ENCODE results near the gene P3H2. TPM values are rescaled to one million over a fixed set of nuclear protein-coding genes. Genes with fewer than 3 reads are reported as not detected.

P3H2 gene
- total and polyA plus RNA-seq, 2 donors (not counting 1 experiment from before 2014, with no cell fraction given), result 20.5 to 21.6 TPM

GRCh38 chr3:190088890-190089289 lies 31.8 kb downstream of the P3H2 start:
- H3K9me3 ChIP-seq (ENCODE audit: control insufficient read depth, insufficient read depth, low read depth, low read length), result no peaks in the 10 kb centered on the region
- H3K4me3 ChIP-seq (replicated peaks in 1 of 4; ENCODE audit: control extremely low read depth in 1 of 4, insufficient read depth in 1 of 4, low read depth in 3 of 4, low read length in 4 of 4), result no peak overlapping the region
- peaks cover 5% of the 10 kb centered on the region for H3K4me1 ChIP-seq (ENCODE audit: control insufficient read depth, extremely low read depth, insufficient read depth, low read length)
- peak in 1 of 2 donors; percentile 71 for DNase-seq (ENCODE audit: low read depth in 2 of 2)
- no peaks in the 10 kb centered on the region for H3K36me3 ChIP-seq (ENCODE audit: control insufficient read depth, insufficient read depth, low read length)
- no peak overlapping the region for H3K27ac ChIP-seq (ENCODE audit: insufficient read depth, low read length)
- no peaks in the 10 kb centered on the region for H3K79me2 ChIP-seq (ENCODE audit: control insufficient read depth, insufficient read depth, low read length)
- no peak overlapping the region for H2AFZ ChIP-seq (ENCODE audit: low read length)
- H3K4me2 ChIP-seq (ENCODE audit: extremely low read depth, insufficient read depth, low read length), result no peak overlapping the region
- TF ChIP-seq, protein P1, sequence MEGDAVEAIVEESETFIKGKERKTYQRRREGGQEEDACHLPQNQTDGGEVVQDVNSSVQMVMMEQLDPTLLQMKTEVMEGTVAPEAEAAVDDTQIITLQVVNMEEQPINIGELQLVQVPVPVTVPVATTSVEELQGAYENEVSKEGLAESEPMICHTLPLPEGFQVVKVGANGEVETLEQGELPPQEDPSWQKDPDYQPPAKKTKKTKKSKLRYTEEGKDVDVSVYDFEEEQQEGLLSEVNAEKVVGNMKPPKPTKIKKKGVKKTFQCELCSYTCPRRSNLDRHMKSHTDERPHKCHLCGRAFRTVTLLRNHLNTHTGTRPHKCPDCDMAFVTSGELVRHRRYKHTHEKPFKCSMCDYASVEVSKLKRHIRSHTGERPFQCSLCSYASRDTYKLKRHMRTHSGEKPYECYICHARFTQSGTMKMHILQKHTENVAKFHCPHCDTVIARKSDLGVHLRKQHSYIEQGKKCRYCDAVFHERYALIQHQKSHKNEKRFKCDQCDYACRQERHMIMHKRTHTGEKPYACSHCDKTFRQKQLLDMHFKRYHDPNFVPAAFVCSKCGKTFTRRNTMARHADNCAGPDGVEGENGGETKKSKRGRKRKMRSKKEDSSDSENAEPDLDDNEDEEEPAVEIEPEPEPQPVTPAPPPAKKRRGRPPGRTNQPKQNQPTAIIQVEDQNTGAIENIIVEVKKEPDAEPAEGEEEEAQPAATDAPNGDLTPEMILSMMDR (conservative IDR thresholded peaks at IDR 0.05 in 1 of 2, IDR thresholded peaks at IDR 0.05 in 1 of 2; ENCODE audit: low read depth in 1 of 2, low read length in 2 of 2), result no peak
- no peak for TF ChIP-seq EZH2 (IDR thresholded peaks at IDR 0.05; ENCODE audit: low read length, missing control alignments)
- no peaks in the 10 kb centered on the region for H4K20me1 ChIP-seq (ENCODE audit: control insufficient read depth, extremely low read depth, insufficient read depth, low read length)
- no peak overlapping the region for H3K9ac ChIP-seq (ENCODE audit: insufficient read depth, low read length)
- no peaks in the 10 kb centered on the region for H3K27me3 ChIP-seq (ENCODE audit: control insufficient read depth, insufficient read depth, low read length)

GRCh38 chr3:190086191-190086590 lies 34.5 kb downstream of the P3H2 start:
- no peak overlapping the region for H3K4me3 ChIP-seq (replicated peaks in 1 of 4; ENCODE audit: control extremely low read depth in 1 of 4, insufficient read depth in 1 of 4, low read depth in 3 of 4, low read length in 4 of 4)
- no peak overlapping the region for H3K4me2 ChIP-seq (ENCODE audit: extremely low read depth, insufficient read depth, low read length)
- H3K36me3 ChIP-seq (ENCODE audit: control insufficient read depth, insufficient read depth, low read length), result no peaks in the 10 kb centered on the region
- no peaks in the 10 kb centered on the region for H3K4me1 ChIP-seq (ENCODE audit: control insufficient read depth, extremely low read depth, insufficient read depth, low read length)
- TF ChIP-seq EZH2 (IDR thresholded peaks at IDR 0.05; ENCODE audit: low read length, missing control alignments), result no peak
- TF ChIP-seq, protein P1 (conservative IDR thresholded peaks at IDR 0.05 in 1 of 2, IDR thresholded peaks at IDR 0.05 in 1 of 2; ENCODE audit: low read depth in 1 of 2, low read length in 2 of 2), result no peak
- no peaks in the 10 kb centered on the region for H3K27me3 ChIP-seq (ENCODE audit: control insufficient read depth, insufficient read depth, low read length)
- H3K9ac ChIP-seq (ENCODE audit: insufficient read depth, low read length), result no peak overlapping the region
- no peaks in the 10 kb centered on the region for H3K79me2 ChIP-seq (ENCODE audit: control insufficient read depth, insufficient read depth, low read length)
- no peak for DNase-seq (ENCODE audit: low read depth in 2 of 2)
- no peaks in the 10 kb centered on the region for H4K20me1 ChIP-seq (ENCODE audit: control insufficient read depth, extremely low read depth, insufficient read depth, low read length)
- no peaks in the 10 kb centered on the region for H3K9me3 ChIP-seq (ENCODE audit: control insufficient read depth, insufficient read depth, low read depth, low read length)
- H3K27ac ChIP-seq (ENCODE audit: insufficient read depth, low read length), result no peak overlapping the region
- no peak overlapping the region for H2AFZ ChIP-seq (ENCODE audit: low read length)

- H3K4me1 ChIP-seq (ENCODE audit: control insufficient read depth, extremely low read depth, insufficient read depth, low read length), result no peaks in the 10 kb centered on the region
- TF ChIP-seq, protein P1 (conservative IDR thresholded peaks at IDR 0.05 in 1 of 2, IDR thresholded peaks at IDR 0.05 in 1 of 2; ENCODE audit: low read depth in 1 of 2, low read length in 2 of 2), result no peak
- no peak for TF ChIP-seq EZH2 (IDR thresholded peaks at IDR 0.05; ENCODE audit: low read length, missing control alignments)
- no peaks in the 10 kb centered on the region for H3K9me3 ChIP-seq (ENCODE audit: control insufficient read depth, insufficient read depth, low read depth, low read length)
- no peak overlapping the region for H3K9ac ChIP-seq (ENCODE audit: insufficient read depth, low read length)
- H3K27ac ChIP-seq (ENCODE audit: insufficient read depth, low read length), result no peak overlapping the region
- H3K79me2 ChIP-seq (ENCODE audit: control insufficient read depth, insufficient read depth, low read length), result no peaks in the 10 kb centered on the region
- no peak overlapping the region for H3K4me3 ChIP-seq (replicated peaks in 1 of 4; ENCODE audit: control extremely low read depth in 1 of 4, insufficient read depth in 1 of 4, low read depth in 3 of 4, low read length in 4 of 4)
- no peak overlapping the region for H3K4me2 ChIP-seq (ENCODE audit: extremely low read depth, insufficient read depth, low read length)
- no peak overlapping the region for H2AFZ ChIP-seq (ENCODE audit: low read length)
- H4K20me1 ChIP-seq (ENCODE audit: control insufficient read depth, extremely low read depth, insufficient read depth, low read length), result no peaks in the 10 kb centered on the region
- no peak for DNase-seq (ENCODE audit: low read depth in 2 of 2)
- H3K27me3 ChIP-seq (ENCODE audit: control insufficient read depth, insufficient read depth, low read length), result no peaks in the 10 kb centered on the region
- H3K36me3 ChIP-seq (ENCODE audit: control insufficient read depth, insufficient read depth, low read length), result no peaks in the 10 kb centered on the region
These were observed 35.7 kb downstream of the P3H2 start for GRCh38 chr3:190084983-190085382.
